GM20000 (cell line): Measurements from ENCODE around the gene ROPN1.
"Not testable (repeated sequence)": the region's sequence is repeated elsewhere in the genome, so short reads cannot be mapped to it uniquely, and the experiment has no call there.

Experiments used
- DNase-seq: peaks from one replicate; pipeline ENCODE4 v3.0.0; 2012; ENCODE audit warnings: low spot score
- CTCF ChIP-seq: IDR thresholded peaks from 2 replicates; pipeline ENCODE4 v1.5.1; 2012; ENCODE audit warnings: mild to moderate bottlenecking, control low read depth; ENCODE audit errors: extremely low read depth, missing control alignments

The ROPN1 gene

GRCh38 chr3:124032881-124033359, 41.0 kb upstream of the ROPN1 start:
- TF ChIP-seq CTCF: peak; percentile 85

GRCh38 chr3:124032311-124032880, 40.5 kb upstream of the ROPN1 start:
- TF ChIP-seq CTCF: no peak
- no peak for DNase-seq

More at GRCh38 chr3:124032881-124033359, 41.0 kb upstream of the ROPN1 start:
- peak; percentile 93 for DNase-seq

- no peak for DNase-seq
- no peak for TF ChIP-seq CTCF
Observed at GRCh38 chr3:124026516-124026915, 34.6 kb upstream of the ROPN1 start.

- DNase-seq: not testable (repeated sequence)
Observed at GRCh38 chr3:124023531-124023930, 31.6 kb upstream of the ROPN1 start.

- TF ChIP-seq CTCF: no peak
- DNase-seq: no peak
Observed at GRCh38 chr3:124019291-124019690, 27.4 kb upstream of the ROPN1 start.

- DNase-seq: not testable (repeated sequence)
Observed at GRCh38 chr3:124017502-124017901, 25.6 kb upstream of the ROPN1 start.

GRCh38 chr3:124016483-124016882, 24.6 kb upstream of the ROPN1 start:
- DNase-seq: not testable (repeated sequence)

- DNase-seq: no peak
- TF ChIP-seq CTCF: no peak
Observed at GRCh38 chr3:124014366-124014942, 22.5 kb upstream of the ROPN1 start.

DNA sequence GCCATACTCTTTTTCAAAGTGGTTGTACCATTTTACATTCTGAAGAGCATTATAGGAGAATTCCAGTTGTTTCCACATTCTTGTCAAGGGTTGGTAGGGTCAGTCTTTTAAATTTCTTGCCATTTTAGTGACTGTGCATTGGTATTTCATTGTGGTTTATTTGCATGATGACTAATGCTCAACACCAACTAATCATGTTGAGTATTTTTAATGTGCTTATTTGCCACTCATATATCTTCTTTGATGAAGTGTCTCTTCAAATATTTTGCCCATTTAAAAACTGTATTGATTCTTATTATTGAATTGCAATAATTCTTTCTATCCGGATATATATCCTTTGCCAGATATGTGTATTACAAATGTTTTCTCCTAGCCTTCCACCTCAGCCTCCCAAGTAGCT, 16.4 kb upstream of the ROPN1 start:
- DNase-seq: not testable (repeated sequence)

DNA sequence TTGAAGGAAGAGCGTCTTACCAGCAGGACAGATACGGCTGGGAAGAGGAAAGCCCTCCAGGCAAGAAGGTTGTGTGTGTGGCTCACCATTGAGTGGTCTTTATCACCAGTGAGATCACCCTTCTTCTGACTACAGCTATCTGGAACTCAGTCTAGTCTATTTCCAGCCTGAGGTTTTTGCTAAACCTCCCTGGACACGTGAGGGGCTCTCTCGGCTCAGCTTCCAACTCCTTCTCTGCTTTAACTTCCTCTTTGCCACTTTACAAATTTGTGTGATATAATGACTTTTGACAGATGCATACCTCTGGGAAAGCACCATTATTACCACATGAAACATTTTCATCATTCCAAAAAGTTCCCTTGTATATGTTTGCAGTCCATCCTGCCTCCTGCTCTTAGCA, 15.3 kb upstream of the ROPN1 start:
- DNase-seq: no peak

GRCh38 chr3:124002405-124003079, 10.6 kb upstream of the ROPN1 start:
- DNase-seq: not testable (repeated sequence)

More for the DNA sequence above, 15.3 kb upstream of the ROPN1 start:
- no peak for TF ChIP-seq CTCF

DNA sequence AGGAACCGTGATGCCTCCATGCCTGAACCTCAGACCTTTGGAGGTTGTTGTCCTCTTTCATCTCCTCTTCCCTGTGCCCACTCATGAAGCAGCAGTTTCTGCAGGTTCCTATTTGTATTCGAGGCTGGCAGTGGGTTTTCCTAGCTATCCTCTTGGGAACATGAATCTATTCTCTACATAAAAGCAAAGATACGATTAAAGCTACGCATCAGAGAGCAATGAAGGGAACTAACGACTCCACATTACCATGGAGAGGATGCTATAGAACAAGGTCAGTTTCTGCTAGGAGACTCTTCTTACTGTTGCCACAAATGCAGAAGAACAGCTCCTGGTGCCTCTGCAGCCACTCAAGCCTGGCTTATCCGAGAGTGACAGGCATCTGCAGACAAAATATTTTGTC, 9.4 kb upstream of the ROPN1 start:
- not testable (repeated sequence) for DNase-seq
